Activated B cell treated with CpG ODN at 0.5 μM for 24 hours (primary cell): ENCODE results near the gene TGFB1. TPM values are rescaled to one million over a fixed set of nuclear protein-coding genes. Genes with fewer than 3 reads are reported as not detected.

Experiments used
- ATAC-seq: fragments of 200-7000 bp; cut with Tn5 transposase; one replicate; pipeline ENCODE4 v1.10.0; 2021; ENCODE audit warnings: low read depth, mild to moderate bottlenecking, moderate library complexity
- CTCF ChIA-PET: fragments of 350-600 bp; sonication (Branson Sonifier 250); formaldehyde crosslinking; loops from one replicate; lab custom pipeline; 2021; ENCODE audit warnings: antibody characterized with exemption; lab: Charles Lee
- POLR2A ChIA-PET: fragments of 350-600 bp; sonication (Branson Sonifier 250); formaldehyde crosslinking; loops from one replicate; lab custom pipeline; 2021; ENCODE audit warnings: antibody characterized with exemption; lab: Charles Lee
- DNase-seq: peaks from one replicate; pipeline ENCODE4 v3.0.0; 2022
- H3K27ac Mint-ChIP-seq: one replicate; pipeline ENCODE4 v1.8.0; 2020; ENCODE audit warnings: mixed read lengths
- H3K27me3 Mint-ChIP-seq: one replicate; pipeline ENCODE4 v1.8.0; 2021; ENCODE audit warnings: mixed read lengths
- H3K36me3 Mint-ChIP-seq: one replicate; pipeline ENCODE4 v1.8.0; 2021; ENCODE audit warnings: low read depth, mixed read lengths
- H3K4me1 Mint-ChIP-seq: one replicate; pipeline ENCODE4 v1.8.0; 2021; ENCODE audit warnings: mixed read lengths
- H3K4me3 Mint-ChIP-seq: one replicate; pipeline ENCODE4 v1.8.0; 2020; ENCODE audit warnings: mild to moderate bottlenecking, mixed read lengths
- H3K9me3 Mint-ChIP-seq: one replicate; pipeline ENCODE4 v1.8.0; 2020; ENCODE audit warnings: mixed read lengths
- CTCF ChIP-seq: fragments of 200-600 bp; IDR thresholded peaks from one replicate; pipeline ENCODE4 v1.8.0; 2022; ENCODE audit warnings: antibody characterized with exemption, mild to moderate bottlenecking
- intact Hi-C: fragments of 100-400 bp; cut with micrococcal nuclease; formaldehyde crosslinking; loops from one replicate; pipeline ENCODE4 v1.15.1; 2024
- total RNA-seq: library from RNA; stranded (reverse); gene quantifications from 2 replicates; pipeline ENCODE4 v1.2.3, GENCODE V29; 2022

The TGFB1 gene
- total RNA-seq, 1 donor from 2014 or later = 88.5 TPM

DNA sequence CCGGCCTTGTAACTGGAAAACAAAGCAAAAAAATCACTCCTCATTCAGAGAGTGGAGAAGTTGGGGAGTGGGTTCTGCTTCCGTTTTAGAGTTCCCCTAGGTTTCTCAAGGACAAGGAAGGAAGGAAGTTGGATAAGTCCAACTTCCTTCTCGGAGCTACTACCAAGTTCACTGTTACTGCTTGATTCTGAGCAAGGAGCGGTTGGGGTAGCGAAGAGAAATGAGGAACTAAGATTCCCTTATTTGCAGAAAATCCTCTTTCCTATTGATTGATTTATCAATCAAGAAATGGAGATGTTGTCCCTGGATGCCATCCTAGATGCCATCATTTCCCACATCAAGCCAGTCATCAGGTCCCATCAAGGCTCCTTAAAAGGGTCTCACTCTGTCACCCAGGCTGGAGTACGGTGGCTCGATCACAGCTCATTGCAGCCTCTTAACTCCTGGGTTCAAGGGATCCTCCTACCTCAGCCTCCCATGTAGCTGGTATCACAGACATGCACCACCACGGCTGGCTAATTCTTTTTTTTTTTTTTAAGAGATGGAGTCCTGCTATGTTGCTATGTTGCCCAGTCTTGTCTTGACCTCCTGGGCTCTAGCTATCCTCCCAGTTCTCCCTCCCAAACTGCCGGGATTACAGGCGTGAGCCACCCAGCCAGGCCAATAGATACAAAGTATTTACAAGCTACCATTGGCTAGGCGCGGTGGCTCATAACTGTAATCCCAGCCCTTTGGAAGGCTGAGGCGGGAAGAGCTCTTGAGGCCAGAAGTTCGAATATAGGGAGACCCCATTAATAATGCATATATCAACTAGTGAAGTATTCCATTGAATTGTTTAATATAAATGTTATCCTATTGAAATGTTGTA, 11.0 kb upstream of the TGFB1 start:
- TF ChIP-seq CTCF = no peak
- Mint-ChIP-seq H3K27ac (peak overlapping the region; percentile 100), H3K9me3 (no peaks in the 10 kb centered on the region), H3K4me3 (peak overlapping the region; percentile 96), H3K36me3 (peaks cover 8% of the 10 kb centered on the region), H3K4me1 (peaks cover 34% of the 10 kb centered on the region), H3K27me3 (no peaks in the 10 kb centered on the region)
- ATAC-seq (no peak), DNase-seq (no peak)
- intact Hi-C loops = loop anchor here (1.0 to 2.0 kb wide), 4 partner anchors 14 to 100 kb away; partner anchors contain the start of genes BCKDHA, EXOSC5 and HNRNPUL1
- POLR2A ChIA-PET = interaction anchor here (0.6 to 4.4 kb wide), 26 partner anchors 8 to 1929 kb away, joined by 3 to 106 read pairs (median 5); partner anchors contain the start of genes ACTMAP, CEACAM21, DMAC2 and EXOSC5
- CTCF ChIA-PET = interaction anchor here (0.6 to 4.4 kb wide), 7 partner anchors 11 to 588 kb away, joined by 3 to 38 read pairs (median 4); partner anchors contain the start of gene TGFB1

GRCh38 chr19:41363753-41364523, 10.2 kb upstream of the TGFB1 start, which contains the start of gene B9D2:
TSS of gene B9D2 (minus strand) at chr19:41364149. CDS start at chr19:41363519, 630 bp downstream.
- CTCF ChIA-PET = interaction anchor here (0.6 to 4.4 kb wide), 9 partner anchors 11 to 200 kb away, joined by 3 to 38 read pairs (median 5); partner anchors contain the start of genes HNRNPUL1 and TGFB1
- Mint-ChIP-seq H3K4me3 (peak within 1 kb of the TSS; percentile 96), H3K27ac (peak within 1 kb of the TSS; percentile 100), H3K36me3 (peaks cover 8% of the 10 kb centered on the region), H3K4me1 (peaks cover 34% of the 10 kb centered on the region), H3K27me3 (no peaks in the 10 kb centered on the region), H3K9me3 (no peaks in the 10 kb centered on the region)
- intact Hi-C loops = loop anchor here (1.0 to 2.0 kb wide), 5 partner anchors 10 to 100 kb away; partner anchors contain the start of genes BCKDHA, EXOSC5 and HNRNPUL1
- TF ChIP-seq CTCF = no peak
- POLR2A ChIA-PET = interaction anchor here (0.5 to 4.4 kb wide), 37 partner anchors 8 to 1933 kb away, joined by 3 to 106 read pairs (median 4); partner anchors contain the start of genes ACTMAP, CCDC97, CEACAM21 and DMAC2
- ATAC-seq (peak; percentile 92), DNase-seq (peak; percentile 93)

GRCh38 chr19:41363371-41363752, 9.6 kb upstream of the TGFB1 start:
- no peaks in the 10 kb centered on the region for H3K9me3 Mint-ChIP-seq
- ATAC-seq (no peak), DNase-seq (no peak)
- H3K27ac Mint-ChIP-seq = peak overlapping the region; percentile 100
- H3K36me3 Mint-ChIP-seq = peaks cover 8% of the 10 kb centered on the region
- peak overlapping the region; percentile 96 for H3K4me3 Mint-ChIP-seq
- POLR2A ChIA-PET = interaction anchor here (0.5 to 4.4 kb wide), 31 partner anchors 8 to 1932 kb away, joined by 3 to 106 read pairs (median 4); partner anchors contain the start of genes ACTMAP, CCDC97, CEACAM21 and DMAC2
- intact Hi-C loops = loop anchor here (1.0 kb wide), 1 partner anchor 9 kb away; no protein-coding TSS in a partner anchor
- peaks cover 34% of the 10 kb centered on the region for H3K4me1 Mint-ChIP-seq
- no peak for TF ChIP-seq CTCF
- no peaks in the 10 kb centered on the region for H3K27me3 Mint-ChIP-seq
- CTCF ChIA-PET = interaction anchor here (1.0 to 4.4 kb wide), 6 partner anchors 10 to 200 kb away, joined by 3 to 38 read pairs (median 5); partner anchors contain the start of genes HNRNPUL1 and TGFB1

DNA sequence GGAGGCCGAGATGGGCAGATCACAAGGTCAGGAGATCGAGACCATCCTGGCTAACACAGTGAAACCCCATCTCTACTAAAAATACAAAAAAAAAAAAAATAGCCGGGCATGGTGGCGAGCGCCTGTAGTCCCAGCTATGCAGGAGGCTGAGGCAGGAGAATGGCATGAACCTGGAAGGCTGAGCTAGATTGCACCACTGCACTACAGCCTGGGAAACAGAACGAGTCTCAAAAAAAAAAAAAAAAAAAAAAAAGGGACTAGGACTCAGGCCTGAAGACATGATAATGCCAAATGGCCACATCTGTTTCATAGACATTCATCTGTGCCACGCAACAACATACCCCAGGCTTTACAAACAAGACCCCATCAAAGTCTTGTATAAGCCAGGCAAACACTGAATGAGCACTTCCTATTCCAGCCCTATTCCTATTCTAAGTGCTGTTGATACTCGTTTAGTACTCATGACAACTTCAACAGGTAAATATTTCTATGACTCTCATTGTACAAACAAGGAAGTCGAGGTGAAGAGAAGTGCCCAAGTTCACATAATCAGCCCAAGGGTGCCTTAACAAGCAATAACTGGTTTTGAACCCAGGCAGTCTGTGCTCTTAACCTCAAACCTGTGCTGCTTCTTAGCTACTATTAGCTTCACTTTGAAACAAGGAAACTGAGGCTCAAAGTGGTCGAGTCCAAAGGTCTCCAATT, 8.6 kb upstream of the TGFB1 start:
- no peak for TF ChIP-seq CTCF
- ChIA-PET CTCF (interaction anchor here (4.4 kb wide), 1 partner anchor 9 kb away, joined by 38 read pairs; the partner anchor contains the start of gene TGFB1), POLR2A (interaction anchor here (0.6 to 4.4 kb wide), 5 partner anchors 7 to 1992 kb away, joined by 3 to 106 read pairs (median 19); partner anchors contain the start of gene TGFB1)
- Mint-ChIP-seq H3K9me3 (no peaks in the 10 kb centered on the region), H3K27ac (peak overlapping the region; percentile 100), H3K4me3 (no peak overlapping the region), H3K27me3 (no peaks in the 10 kb centered on the region), H3K4me1 (peaks cover 29% of the 10 kb centered on the region), H3K36me3 (peaks cover 10% of the 10 kb centered on the region)
- ATAC-seq (no peak), DNase-seq (no peak)
- intact Hi-C loops = no loop called here
